Fibroblast of lung (primary cell): Measurements from ENCODE around the gene FAM83B. TPM values are rescaled to one million over a fixed set of nuclear protein-coding genes. Genes with fewer than 3 reads are reported as not detected.
A peak's percentile ranks its signal among the peaks of the same experiment; 100 is the strongest.

Experiments
- DNase-seq, 2 donors: peaks; one replicate each; pipeline versions ENCODE4 v3.0.0 to v3.0.0-alpha.2; 2010; ENCODE audit warnings: low read depth in 2 of 2
- H2AFZ ChIP-seq: 2 replicates; pipeline ENCODE4 v1.5.1; 2012; ENCODE audit warnings: low read length, control low read depth, inconsistent platforms
- H3K27ac ChIP-seq: 2 replicates; pipeline ENCODE4 v1.5.1; 2011; ENCODE audit warnings: low read length, control low read depth; ENCODE audit not compliant: insufficient read depth
- H3K27me3 ChIP-seq: 2 replicates; pipeline ENCODE4 v1.5.1; 2011; ENCODE audit warnings: mild to moderate bottlenecking, low read length; ENCODE audit not compliant: control insufficient read depth, insufficient read depth
- H3K36me3 ChIP-seq: 2 replicates; pipeline ENCODE4 v1.5.1; 2011; ENCODE audit warnings: low read length; ENCODE audit not compliant: control insufficient read depth, insufficient read depth
- H3K4me1 ChIP-seq: 2 replicates; pipeline ENCODE4 v1.5.1; 2011; ENCODE audit warnings: low read length; ENCODE audit not compliant: control insufficient read depth, insufficient read depth; ENCODE audit errors: extremely low read depth
- H3K4me2 ChIP-seq: 2 replicates; pipeline ENCODE4 v1.5.1; 2011; ENCODE audit warnings: low read length, control low read depth; ENCODE audit not compliant: insufficient read depth; ENCODE audit errors: extremely low read depth
- H3K4me3 ChIP-seq, 4 experiments: fragments of 200-600 bp in 1 of 4; sonication (generic) in 1 of 4; replicated peaks in 1 of 4; 2 replicates each; pipeline ENCODE4 v1.5.1; 2011 to 2016; ENCODE audit warnings: low read length in 4 of 4, low read depth in 3 of 4, mild to moderate bottlenecking in 3 of 4, control low read depth in 2 of 4, inconsistent platforms in 1 of 4, mixed read lengths in 1 of 4; ENCODE audit not compliant: insufficient read depth in 1 of 4; ENCODE audit errors: control extremely low read depth in 1 of 4
- H3K79me2 ChIP-seq: 2 replicates; pipeline ENCODE4 v1.5.1; 2012; ENCODE audit warnings: mild to moderate bottlenecking, low read length, inconsistent platforms; ENCODE audit not compliant: control insufficient read depth, insufficient read depth
- H3K9ac ChIP-seq: 2 replicates; pipeline ENCODE4 v1.5.1; 2011; ENCODE audit warnings: mild to moderate bottlenecking, low read length, control low read depth; ENCODE audit not compliant: insufficient read depth
- H3K9me3 ChIP-seq: 2 replicates; pipeline ENCODE4 v1.5.1; 2012; ENCODE audit warnings: low read depth, low read length; ENCODE audit not compliant: control insufficient read depth, insufficient read depth
- H4K20me1 ChIP-seq: 2 replicates; pipeline ENCODE4 v1.5.1; 2011; ENCODE audit warnings: low read length; ENCODE audit not compliant: control insufficient read depth, insufficient read depth; ENCODE audit errors: extremely low read depth
- CTCF ChIP-seq, 2 donors: IDR thresholded peaks in 1 of 2; conservative IDR thresholded peaks in 1 of 2; 1 replicate in 1 of 2; 2 replicates in 1 of 2; pipeline ENCODE4 v1.5.1; 2011 to 2012; ENCODE audit warnings: low read length in 2 of 2, control low read depth in 1 of 2, inconsistent platforms in 1 of 2, low read depth in 1 of 2, mild to moderate bottlenecking in 1 of 2
- EZH2 ChIP-seq: IDR thresholded peaks from 2 replicates; pipeline ENCODE4 v1.5.1; 2012; ENCODE audit warnings: low read length, control low read depth, mild to moderate bottlenecking; ENCODE audit errors: missing control alignments
- polyA plus RNA-seq, 2 donors: library from polyadenylated mRNA; depleted of rRNA in 1 of 2; stranded (reverse) in 1 of 2; unstranded in 1 of 2; fragments of >200 nt; gene quantifications; 2 replicates each; pipeline ENCODE4 v1.2.1, GENCODE V29; 2011 to 2012; ENCODE audit warnings: missing spikeins in 1 of 2
- total RNA-seq: library from RNA; depleted of rRNA; stranded (reverse); fragments of >200 nt; gene quantifications from 2 replicates; pipeline ENCODE4 v1.2.1, GENCODE V29; 2014

The FAM83B gene
- total and polyA plus RNA-seq, 2 donors (not counting 1 experiment from before 2014, with no cell fraction given), result under 0.01 TPM; not detected in 1

GRCh38 chr6:54856129-54856528, 9.6 kb downstream of the FAM83B start:
- Histone ChIP-seq H3K79me2 (no peaks in the 10 kb centered on the region), H3K36me3 (no peaks in the 10 kb centered on the region)
- TF ChIP-seq CTCF (conservative IDR thresholded peaks at IDR 0.05 in 1 of 2, IDR thresholded peaks at IDR 0.05 in 1 of 2; ENCODE audit: low read depth in 1 of 2, low read length in 2 of 2) (no peak), EZH2 (no peak)

GRCh38 chr6:54860132-54860531, 13.6 kb downstream of the FAM83B start:
- no peaks in the 10 kb centered on the region for H3K4me1 ChIP-seq
- H3K36me3 ChIP-seq, result no peaks in the 10 kb centered on the region
- H3K27me3 ChIP-seq, result no peaks in the 10 kb centered on the region
- no peak for TF ChIP-seq CTCF (conservative IDR thresholded peaks at IDR 0.05 in 1 of 2, IDR thresholded peaks at IDR 0.05 in 1 of 2; ENCODE audit: low read depth in 1 of 2, low read length in 2 of 2)
- TF ChIP-seq EZH2, result no peak
- no peaks in the 10 kb centered on the region for H3K79me2 ChIP-seq
- no peaks in the 10 kb centered on the region for H3K9me3 ChIP-seq
- H3K9ac ChIP-seq, result no peak overlapping the region
- no peak overlapping the region for H2AFZ ChIP-seq
- no peak overlapping the region for H3K27ac ChIP-seq
- H3K4me3 ChIP-seq, result no peak overlapping the region
- H3K4me2 ChIP-seq, result no peak overlapping the region
- DNase-seq, result no peak
- H4K20me1 ChIP-seq, result no peaks in the 10 kb centered on the region

More at GRCh38 chr6:54856129-54856528, 9.6 kb downstream of the FAM83B start:
- no peak overlapping the region for H2AFZ ChIP-seq
- no peaks in the 10 kb centered on the region for H3K27me3 ChIP-seq
- H3K4me3 ChIP-seq, result no peak overlapping the region
- H4K20me1 ChIP-seq, result no peaks in the 10 kb centered on the region
- no peak for DNase-seq
- no peaks in the 10 kb centered on the region for H3K9me3 ChIP-seq
- H3K9ac ChIP-seq, result no peak overlapping the region
- H3K4me1 ChIP-seq, result no peaks in the 10 kb centered on the region
- no peak overlapping the region for H3K4me2 ChIP-seq
- H3K27ac ChIP-seq, result no peak overlapping the region

- H3K4me2 ChIP-seq, result no peak overlapping the region
- TF ChIP-seq CTCF (conservative IDR thresholded peaks at IDR 0.05 in 1 of 2, IDR thresholded peaks at IDR 0.05 in 1 of 2; ENCODE audit: low read depth in 1 of 2, low read length in 2 of 2) (no peak), EZH2 (no peak)
- H3K36me3 ChIP-seq, result no peaks in the 10 kb centered on the region
- no peaks in the 10 kb centered on the region for H3K4me1 ChIP-seq
- H3K4me3 ChIP-seq, result no peak overlapping the region
- no peaks in the 10 kb centered on the region for H4K20me1 ChIP-seq
- H3K9ac ChIP-seq, result no peak overlapping the region
- no peaks in the 10 kb centered on the region for H3K27me3 ChIP-seq
- H3K9me3 ChIP-seq, result no peaks in the 10 kb centered on the region
- peak; percentile 58 to 67 for DNase-seq
- no peaks in the 10 kb centered on the region for H3K79me2 ChIP-seq
- no peak overlapping the region for H2AFZ ChIP-seq
- no peak overlapping the region for H3K27ac ChIP-seq
These were observed 14.2 kb downstream of the FAM83B start for GRCh38 chr6:54860739-54861138.
